ENCODE data around the gene CAMK1G.

The CAMK1G gene

DNA sequence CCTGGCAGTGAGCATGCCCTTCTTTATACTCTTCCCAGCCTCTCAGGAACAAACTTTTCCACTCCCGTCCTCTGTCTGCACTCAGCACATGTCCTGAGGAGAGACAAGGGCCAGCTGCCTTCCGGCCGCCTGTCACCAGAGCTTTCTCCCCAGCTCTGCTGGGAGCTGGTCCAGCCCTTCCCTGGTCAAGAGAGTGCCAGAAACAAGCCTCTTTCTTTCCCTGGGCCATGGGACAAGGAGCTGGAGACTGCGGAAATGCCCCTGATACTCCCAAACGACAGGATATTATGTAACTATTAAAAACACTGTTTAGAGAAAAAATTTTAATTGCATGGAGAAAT is 58.3 kb downstream of the CAMK1G start:
- DNase-seq (ENCODE audit: low spot score): peak; percentile 98

DNA sequence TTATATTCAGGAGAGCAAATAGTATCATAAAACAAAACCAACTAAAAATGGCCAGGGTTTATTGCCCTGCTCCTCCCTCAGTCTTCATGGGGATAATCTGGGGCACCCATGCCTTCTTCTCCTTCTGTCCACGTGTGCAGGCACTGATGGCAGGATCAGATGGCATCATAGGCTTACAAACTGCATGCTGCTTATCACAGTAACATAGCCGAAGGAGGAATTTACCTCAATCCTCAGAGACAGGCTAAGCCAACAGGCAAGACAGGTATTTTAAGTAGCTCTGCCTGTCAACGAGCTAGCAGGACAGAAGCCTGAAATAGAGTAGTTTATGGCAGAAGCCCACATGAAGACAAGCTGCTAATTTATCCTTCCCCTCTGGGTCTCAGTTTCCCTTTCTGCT is 59.3 kb downstream of the CAMK1G start:
- DNase-seq (ENCODE audit: low spot score): no peak

DNA sequence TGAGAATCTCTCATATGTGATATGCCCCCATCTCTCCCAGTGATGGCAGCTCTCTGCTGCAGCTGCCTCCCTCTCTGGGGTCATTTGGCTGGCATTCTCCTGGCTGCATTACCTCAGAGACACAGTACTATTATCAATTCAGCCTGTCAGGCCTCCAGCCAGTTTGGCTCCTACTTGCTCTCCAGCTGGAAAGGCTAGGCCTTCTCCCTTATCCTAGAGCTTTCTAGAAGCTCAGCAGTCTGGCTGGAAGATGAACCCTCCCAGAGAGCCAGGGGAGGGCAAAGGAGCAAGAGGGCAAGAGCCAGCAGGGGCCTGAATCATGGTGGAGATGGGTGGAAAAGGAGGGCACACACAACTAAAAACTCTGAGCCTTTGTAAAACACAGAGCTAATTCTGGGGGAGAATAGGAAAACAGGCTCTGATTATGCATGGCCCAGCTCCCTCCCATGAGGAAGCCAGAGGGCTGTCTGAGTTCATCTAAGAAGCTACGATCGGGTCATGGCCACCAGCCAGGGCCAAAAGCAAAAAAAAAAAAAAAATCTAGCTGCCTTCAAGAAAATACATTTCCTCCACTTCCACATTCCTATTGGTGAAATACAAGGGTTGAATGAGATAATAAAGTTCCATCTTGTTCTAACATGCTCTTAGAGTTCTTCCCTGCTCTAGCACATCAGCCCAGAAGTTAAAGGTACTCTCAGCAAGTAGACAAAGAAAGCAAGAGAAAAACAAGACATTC is 59.9 kb downstream of the CAMK1G start:
- DNase-seq (ENCODE audit: low spot score): peak; percentile 96

DNA sequence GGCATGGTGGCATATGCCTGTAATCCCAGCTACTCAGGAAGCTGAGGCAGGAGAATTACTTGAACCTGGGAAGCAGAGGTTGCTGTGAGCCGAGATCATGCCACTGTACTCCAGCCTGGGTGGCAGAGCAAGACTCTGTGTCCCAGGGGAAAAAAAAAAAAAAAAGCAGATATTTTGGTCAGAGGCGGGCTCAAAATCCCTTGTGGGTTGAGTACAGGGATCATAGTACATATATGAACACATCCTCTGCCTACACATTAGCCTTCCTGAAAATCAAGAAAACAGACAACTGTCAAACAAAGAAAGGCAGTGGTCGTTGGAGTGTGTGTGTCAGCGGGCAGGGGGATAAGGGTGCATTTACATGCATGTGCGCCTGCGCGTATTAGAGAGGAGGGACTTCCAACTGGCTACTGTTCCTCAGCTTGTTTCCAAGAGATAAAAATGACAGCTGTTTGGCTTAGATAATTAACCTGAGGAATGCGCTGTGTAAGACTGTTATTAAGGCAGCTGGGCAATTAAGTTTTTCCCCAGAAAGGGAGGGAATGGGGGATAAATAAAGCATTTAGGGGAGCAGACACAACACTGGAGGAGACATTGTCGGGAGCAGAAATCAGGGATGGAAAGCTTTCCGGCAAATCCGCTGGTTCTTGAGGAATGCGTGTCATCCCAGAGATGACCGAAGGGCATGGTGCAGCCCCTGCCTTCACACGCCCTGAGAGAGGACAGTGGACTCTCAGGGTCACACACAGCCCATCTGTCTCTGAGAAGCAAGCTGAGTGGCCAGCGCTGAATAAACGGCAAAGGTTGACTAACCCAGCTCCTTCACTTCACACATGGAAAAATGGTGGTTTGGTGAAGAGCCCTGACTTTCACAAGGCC is 62.3 kb downstream of the CAMK1G start:
- DNase-seq (ENCODE audit: low spot score): no peak

DNA sequence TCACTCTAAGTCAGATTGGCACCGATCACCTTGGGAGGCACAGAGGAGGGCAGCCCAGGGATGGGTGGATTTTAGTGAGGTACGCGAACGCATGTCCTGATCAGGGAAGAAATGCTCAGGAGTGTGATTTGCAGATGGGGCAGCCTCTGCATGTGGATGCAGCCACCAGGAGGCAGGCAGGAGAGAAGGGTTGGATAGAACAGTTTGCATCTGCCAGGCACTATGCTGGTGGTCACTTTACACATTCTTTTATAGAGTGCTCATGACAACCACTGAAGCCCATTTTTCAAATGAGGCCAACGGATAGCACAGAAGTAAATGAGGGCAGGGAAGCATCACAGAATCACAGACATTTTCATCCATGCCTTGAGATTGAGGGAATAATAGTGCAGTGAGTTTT is 63.0 kb downstream of the CAMK1G start:
- no peak for DNase-seq (ENCODE audit: low spot score)

DNA sequence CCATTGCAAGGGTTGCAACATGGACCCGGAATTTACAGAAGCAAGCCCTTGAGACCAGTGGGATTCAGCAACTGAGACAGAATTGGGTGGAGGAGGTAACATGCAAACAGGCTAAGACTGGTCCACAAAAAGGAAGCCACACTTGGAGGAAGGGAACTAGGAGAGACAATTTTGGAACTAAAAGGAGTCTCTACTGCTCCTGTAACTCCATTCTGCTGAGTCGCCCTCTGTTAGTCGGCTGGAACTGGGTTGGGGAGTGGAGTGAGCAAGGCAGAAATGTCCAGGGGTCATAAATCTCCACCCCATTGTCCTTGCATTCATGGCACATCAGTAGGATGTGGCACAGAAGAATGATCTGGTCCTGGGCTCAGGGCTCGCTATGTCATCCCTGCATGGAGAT is 63.6 kb downstream of the CAMK1G start:
- DNase-seq (ENCODE audit: low spot score): no peak

DNA sequence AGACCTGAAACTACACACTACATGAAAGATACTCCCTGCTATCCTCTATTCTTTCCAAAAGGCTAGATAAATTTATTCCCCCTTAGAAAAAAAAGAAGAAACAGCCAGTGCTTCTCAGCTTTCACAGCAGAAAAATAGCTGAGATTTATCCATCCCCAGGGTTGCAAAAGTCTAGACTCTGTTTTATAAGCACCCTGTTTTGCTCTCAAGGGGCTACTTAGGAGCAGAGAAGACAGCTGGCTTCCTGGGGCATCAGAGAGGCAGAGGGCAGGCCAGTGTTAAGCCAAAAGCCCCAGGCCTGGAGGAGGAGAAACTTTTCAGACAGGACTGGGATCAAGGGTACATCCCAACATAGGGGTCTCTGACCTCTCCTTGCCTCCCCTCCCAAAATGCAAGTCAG is 64.8 kb downstream of the CAMK1G start:
- no peak for DNase-seq (ENCODE audit: low spot score)

DNA sequence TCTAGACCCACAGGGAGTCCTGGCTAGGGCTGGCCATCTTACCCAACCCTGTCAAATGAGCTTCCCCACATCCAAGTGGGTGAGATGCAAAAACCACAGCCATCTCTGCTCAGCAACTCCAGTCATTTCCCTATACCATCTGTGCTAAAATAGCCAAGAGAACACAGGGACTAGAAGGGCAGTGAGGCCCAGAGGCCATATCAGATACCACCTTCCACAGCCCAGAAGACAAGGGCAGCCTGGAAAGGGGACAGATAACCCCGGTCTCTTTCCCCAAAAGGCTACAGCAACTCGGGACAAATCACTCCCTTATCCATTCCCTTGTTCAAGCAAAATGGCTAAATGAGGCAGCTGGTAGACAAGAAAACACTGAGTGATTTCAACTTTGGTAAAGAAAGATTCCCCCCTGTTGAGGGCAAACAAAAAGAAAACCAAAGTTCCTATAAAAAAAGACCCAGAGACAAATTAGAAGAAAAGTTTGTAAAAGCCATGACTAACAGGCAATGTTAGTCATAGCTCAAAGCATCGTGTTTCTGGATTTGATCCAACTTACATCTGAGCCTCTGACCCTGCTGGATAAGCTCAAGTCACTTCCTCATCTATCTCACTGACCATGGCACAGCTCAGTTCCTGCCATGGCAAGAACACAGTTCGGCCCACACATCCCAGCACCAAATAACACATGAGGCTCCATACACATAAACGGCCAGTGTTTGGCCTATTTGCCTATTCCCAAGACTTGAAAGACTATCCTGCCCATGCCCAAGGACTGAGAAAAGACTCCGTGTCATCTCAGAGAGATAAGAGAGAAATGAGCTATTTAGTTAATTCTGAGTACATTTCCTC is 65.6 kb downstream of the CAMK1G start:
- DNase-seq (ENCODE audit: low spot score): peak; percentile 56

DNA sequence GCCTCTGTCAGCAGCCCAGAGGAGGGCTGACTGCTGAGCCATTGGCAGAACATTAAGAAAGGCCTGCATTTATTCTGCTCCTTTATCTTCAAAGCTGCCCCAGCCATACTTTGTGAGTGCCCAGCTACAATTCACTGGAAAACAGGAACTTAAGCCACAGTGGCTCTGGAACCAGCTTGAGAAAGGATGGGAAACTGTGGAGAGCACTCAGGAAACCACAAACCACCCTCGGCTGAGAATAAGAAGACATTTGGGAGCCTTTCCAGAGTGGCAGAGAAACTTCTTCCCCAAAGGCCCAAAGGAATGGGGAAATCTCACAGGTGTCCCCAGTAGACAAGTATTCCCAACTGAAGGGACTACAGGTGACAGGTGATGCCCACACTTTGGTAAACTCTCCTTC is 66.9 kb downstream of the CAMK1G start:
- DNase-seq (ENCODE audit: low spot score): peak; percentile 37

DNA sequence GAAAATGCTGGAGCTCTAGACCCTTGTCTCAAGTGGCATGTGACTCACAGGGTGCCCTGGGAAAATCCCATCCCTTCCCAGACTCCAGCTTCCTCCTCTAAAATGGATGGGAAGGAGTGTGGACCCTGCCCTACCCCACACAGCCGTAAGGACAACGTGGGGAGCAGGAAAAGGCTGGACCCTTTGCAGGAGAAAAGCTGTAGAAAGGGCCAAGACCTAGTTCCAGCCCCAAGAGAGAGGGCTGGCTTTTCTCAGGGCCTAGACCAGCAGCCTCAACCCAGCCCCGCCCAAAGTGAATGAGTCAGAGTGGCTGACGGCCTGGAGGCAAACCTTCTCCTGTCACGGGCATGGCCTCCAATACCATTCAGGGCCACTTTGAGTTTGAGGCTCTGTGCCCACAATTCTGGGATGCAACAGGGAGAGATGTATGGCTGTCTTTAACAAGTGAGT is 67.6 kb downstream of the CAMK1G start:
- no peak for DNase-seq (ENCODE audit: low spot score)

DNA sequence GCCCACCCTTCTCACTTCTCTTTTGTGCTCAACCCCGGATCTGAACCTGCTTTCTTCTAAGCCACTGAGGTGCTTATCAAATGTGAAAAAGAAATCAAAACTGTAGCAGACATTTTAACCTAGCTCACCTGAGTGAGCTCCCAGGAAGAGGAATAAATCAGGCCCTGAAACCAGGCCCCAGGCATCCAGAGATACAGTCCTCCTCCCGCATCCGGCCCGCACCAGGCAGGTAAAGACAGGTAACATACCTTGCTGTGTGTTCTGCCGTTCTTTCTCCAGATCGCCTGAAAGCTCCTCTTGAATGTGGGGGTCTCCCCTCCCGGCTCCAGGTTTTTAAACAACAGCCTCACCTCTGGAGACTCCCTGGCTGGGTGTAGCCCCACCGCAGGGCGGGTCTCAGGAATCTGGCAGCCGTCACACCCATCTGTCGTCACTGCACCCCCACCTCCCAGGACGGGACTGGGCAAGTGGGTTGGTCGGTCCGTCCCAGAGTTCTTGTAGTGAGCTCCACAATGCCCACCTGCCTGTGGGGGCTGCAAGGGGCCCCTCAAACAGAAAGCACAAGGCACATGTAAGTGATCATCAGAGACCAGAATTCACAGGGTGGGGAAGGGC is 68.7 kb downstream of the CAMK1G start, which contains the start of gene LAMB3:
Gene LAMB3 (minus strand): TSS at position 305 of the 615 bp plus-strand sequence. CDS start 1,481 bp downstream, outside the sequence.
- DNase-seq (ENCODE audit: low spot score): no peak

DNA sequence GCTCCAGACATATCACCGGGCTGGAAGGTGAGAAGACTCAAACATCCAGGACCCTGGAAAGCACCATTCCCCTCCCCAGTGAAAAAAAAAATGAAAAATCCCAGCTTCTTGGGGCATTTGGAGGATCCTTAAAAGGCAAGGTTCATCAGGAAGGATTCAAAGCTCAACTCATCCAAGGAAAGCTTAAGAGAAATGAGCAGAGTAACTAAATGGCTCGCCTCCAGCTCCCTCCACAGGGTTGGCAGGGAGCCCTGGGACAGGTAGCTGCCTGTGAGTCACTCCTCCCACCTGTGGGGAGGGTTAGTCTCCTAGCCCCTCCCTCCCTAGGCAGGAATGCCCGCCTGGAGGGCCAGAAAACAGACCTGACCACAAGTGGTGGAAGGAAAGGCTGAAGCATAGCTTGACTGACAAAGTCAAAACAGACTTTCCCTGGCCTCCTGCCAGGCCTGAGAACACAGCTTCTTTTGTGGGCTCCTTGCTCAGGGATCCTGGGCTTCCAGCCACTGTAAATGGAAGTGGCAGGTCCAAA is 69.4 kb downstream of the CAMK1G start:
- peak; percentile 99 for DNase-seq (ENCODE audit: low spot score)

DNA sequence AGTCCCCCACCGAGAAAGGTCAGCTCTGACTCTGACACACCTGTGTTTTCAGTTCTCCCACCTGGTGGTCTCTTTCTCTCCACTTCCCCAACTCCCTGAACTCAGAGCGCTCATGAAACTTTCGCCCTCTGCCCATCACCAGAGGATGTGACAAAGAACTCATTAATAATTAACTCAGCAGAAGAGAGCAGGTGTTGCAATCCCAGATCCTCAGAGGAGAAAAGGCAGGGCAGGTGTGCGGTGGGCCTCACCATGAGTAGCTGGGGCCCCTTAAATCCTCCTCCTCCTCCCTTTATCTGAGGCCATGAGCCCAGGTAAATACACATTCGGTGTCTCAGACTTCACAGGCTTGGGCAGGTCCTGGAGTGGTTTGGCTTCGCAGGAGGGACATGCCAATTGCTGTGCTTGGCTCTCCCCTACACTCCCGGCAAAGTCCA is 70.4 kb downstream of the CAMK1G start:
- DNase-seq (ENCODE audit: low spot score): no peak

DNA sequence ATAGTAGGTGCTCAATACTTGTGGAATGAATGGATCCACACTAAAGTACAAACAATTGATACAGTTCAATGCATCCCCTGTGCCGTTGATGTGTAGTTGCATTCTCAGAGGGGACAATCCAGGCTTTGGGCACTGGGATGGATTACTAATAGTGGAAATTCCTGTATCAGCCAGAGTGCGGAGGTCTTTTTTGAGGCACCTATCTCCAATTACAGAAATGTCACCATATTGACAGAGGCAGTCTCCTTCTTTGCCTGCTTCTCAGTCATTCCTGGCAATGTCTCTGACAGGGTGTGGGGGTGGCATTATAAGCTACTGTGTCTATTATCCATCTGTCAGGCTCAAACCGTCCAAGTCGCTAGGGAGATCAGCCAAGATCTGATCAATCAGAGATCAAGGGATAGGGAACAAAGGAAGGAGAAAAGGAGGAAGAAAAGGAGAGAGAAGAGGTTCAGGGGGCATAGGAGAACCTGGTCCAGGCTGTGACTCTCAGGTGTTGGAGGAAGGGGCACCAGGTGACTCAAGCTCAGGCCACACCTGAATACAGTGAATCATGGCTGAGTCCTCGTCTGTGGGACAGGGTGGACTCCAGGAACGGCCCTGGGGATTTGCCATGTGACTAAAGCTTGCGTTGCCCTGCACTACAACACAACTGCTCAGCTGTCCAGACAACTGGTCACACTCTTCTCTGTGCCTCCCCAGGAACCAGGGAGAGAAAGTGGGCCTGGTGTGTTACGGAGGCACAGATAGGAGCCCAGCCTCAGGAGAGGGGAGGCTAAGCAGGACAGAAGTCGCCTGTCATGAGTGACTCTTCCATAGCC is 72.1 kb downstream of the CAMK1G start:
- DNase-seq (ENCODE audit: low spot score): no peak

DNA sequence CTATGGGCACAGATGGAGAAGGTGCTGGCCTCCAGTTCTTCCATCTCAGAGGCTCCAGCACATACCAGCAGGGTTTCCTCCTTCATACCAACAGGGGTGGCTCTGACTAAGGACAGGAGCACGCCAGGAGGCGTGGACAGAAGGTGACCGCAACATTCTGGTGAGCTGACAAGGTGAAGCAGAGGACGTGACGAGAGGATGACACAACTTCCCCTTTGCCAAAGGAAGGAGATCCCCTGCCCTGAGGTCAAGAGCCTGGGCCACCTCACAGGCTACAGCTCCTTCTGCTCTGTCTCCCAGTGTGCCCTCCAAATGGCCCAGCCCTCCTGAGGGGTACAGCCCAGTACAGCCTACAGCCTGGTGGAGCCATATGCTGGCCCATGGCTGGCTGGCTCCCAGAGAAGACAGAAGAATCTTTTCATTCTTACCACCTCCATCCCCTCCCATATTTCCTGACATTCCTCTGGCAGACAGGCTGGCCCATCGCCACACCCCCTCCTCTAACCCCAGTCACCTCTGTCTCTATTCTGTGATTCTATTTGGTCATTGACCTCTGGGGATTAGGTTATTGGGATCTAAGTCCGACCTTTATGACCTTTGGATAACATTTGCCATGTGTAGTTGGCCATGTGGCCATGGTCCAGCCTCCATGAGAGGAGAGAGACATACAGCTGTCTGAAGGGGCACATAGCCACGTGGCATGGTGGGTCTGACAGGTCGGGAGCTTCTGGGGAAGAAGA is 73.8 kb downstream of the CAMK1G start:
- DNase-seq (ENCODE audit: low spot score): no peak

DNA sequence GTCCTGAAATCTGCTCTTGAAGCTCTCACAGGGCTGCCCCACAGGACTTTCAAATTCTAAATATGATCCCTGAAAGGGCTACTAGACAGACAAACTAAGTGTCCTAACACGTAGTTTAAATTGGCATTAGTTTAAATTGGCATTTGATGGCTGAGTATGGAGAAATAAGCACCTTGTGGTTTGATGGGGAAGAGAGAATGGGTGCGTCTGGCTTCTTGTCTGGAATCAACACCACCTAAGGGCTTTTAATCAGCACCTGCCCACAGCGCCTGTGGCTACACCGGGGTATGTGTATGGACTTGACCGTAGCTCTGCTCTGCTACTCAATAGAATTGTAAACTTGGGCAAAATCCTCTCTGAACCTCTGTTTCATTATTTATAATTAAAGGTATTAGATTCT is 74.4 kb downstream of the CAMK1G start:
- DNase-seq (ENCODE audit: low spot score): no peak

DNA sequence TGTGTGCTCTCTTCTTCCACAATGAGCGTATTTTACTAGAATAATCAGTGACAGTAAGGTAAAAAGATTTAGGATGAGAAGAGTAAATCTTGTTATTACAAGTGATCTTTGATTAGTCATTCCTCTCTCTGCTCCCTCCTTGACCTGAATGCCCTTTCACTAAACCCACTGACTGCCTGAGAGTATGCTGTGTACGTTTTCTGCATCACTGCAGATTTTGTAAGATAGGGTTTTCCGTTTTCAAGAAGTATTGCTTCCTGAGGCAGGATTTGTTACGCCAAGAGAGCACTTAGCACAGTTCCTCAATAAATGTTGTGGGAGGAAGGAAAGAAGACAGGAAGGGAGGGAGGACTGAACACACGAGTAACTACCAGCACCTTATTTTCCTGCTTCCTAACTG is 76.4 kb downstream of the CAMK1G start:
- DNase-seq (ENCODE audit: low spot score): peak; percentile 32

DNA sequence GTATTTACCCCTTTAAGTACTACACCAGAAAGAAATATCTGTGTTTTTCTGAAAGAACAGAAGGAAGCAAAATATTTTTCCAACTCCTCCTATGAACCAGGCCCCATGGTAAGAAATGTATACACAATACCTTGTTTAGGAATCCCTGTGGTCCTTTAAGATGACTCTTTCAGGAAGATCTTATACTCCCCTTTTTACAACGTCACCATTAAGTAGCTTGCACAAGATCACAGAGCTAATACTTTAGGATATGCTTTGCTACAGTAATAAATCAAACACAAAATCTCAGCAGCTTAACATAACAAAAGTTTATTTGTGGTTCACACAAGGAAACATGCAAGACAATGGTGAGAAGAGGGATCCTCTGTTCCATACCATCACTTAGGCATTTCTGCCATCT is 77.6 kb downstream of the CAMK1G start:
- DNase-seq (ENCODE audit: low spot score): no peak

DNA sequence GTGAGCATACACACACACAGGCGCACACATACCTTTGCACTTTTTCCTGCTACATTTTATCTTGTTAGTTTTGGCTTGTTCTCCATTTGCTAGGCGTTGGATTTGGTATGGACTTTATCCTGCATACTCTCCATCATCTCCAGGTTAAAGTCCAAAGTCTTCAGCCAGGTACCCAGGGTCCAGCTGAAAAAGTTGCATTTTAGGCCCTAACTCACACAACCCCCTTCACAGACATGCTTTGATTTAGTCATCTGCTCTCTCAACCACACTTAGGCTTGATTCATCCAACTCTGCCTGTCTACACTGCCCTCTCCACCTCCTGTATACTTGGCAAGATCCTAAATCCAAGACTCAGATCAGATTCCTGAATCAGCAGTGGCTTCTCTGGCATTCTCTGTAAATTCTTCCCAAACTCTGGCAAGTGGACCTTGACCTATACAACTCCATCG is 79.4 kb downstream of the CAMK1G start:
- DNase-seq (ENCODE audit: low spot score): no peak

All from pons (tissue), 1 donor.